NCI-H2107 treated with DMSO at 0.1 percent for 48 hours (cell line): Measurements from ENCODE around the gene TFG.

ENCODE experiments used
- DNase-seq: peaks from one replicate; lab custom pipeline; 2025; ENCODE audit not compliant: unreplicated experiment; lab: John Stamatoyannopoulos, UW

TFG gene

DNA sequence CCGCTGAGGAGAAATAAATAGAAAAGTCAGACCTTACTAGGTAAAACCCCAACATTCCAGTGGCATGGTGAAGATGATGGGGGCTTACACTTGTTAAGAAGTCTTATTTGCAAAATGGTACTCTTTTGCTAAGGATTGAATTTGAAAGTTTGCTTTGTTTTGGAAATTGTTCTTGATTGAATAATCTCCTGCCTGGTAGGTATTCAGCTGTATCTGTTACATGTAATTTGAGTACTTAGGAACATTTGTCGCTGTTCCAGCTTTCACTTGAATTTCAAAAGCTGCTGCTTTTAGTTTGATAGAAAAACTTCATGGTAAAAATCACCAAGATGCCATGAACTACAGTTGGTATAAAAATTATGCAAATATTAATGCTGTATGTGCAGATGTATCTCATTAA lies 44.6 kb downstream of the TFG start:
- DNase-seq: peak; percentile 45

- DNase-seq: no peak
Measured at GRCh38 chr3:100754563-100755334, 45.5 kb downstream of the TFG start.

GRCh38 chr3:100756441-100756840 lies 47.1 kb downstream of the TFG start:
- DNase-seq: no peak

DNA sequence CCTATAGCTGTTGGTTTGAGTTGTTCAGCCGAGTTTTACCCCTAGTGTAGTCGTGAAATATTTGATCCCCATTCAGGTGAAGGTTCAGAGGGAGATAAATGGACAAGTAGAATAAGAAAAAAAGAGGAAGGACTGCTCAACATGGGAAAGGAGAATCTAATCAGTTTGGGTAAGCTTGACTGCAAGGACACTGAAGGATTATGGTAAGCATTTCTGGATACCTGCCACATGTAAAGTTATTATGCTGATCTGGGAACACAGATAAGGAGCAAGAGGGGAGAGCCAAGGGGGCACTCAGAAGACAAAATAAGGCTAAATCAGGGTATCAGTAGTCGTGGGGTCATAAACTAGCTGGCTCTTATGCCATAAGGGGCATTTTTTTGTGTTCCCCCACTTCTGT lies 49.9 kb downstream of the TFG start:
- DNase-seq: no peak

DNA sequence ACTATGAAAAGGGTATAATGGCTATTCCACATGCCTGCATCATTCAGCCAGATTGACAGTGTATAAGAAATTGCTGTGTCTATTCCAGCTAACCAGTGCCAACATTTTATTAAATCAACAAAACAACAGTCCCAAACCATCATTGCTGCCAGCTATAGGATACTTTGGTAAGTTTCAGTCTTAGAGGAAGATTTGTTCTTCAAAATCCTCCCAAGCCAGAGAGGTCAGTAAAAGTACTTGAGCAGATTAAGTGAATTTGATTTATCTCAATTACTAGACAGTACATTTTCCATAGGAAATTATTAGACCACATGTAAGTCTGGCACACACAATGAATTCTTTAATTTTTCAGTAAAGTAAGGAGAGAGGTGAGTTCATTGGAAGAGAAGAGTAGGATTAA lies 50.7 kb downstream of the TFG start:
- no peak for DNase-seq

DNA sequence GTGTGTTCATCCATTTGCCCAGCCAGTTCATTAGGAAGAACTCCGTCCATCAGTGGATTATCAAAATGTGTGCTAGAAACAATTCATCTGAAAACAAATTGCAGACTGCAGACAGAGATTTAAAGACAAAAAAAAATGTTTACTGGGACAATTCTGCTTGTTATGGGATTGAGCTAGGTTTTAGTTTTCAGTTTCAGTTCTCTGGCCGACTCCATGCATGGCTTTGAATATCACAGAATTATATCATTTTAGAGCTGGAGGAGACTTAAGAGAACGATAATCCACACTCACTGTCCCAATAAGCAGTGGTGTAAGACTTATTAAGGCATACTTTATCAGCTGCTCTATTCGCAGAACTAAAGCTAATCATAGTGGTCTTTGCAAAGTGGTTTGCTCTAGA lies 51.1 kb downstream of the TFG start:
- DNase-seq: no peak

- DNase-seq: peak; percentile 27
Measured at GRCh38 chr3:100761211-100761942, 52.1 kb downstream of the TFG start.

DNA sequence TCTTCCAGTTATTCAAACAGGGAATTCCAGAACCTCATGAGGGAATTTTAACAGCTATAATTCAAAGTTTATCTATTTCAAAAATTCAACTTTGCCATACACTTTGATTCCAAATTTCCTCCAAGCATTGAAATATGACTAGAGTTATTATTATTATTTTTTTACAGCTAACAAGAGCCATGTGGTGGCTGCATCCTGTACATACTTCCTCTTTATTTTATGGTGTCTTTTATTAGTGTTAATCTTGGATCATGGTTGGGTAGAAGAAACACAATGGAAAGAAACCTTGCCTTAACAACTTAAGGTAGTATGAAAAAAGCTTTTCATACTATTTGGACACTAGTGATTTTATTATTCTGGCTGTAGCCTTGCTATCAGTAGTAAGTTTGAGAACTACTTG lies 52.7 kb downstream of the TFG start:
- DNase-seq: no peak

GRCh38 chr3:100765437-100765975 lies 56.2 kb downstream of the TFG start:
- DNase-seq: no peak

GRCh38 chr3:100766069-100766468 lies 56.8 kb downstream of the TFG start:
- no peak for DNase-seq

DNA sequence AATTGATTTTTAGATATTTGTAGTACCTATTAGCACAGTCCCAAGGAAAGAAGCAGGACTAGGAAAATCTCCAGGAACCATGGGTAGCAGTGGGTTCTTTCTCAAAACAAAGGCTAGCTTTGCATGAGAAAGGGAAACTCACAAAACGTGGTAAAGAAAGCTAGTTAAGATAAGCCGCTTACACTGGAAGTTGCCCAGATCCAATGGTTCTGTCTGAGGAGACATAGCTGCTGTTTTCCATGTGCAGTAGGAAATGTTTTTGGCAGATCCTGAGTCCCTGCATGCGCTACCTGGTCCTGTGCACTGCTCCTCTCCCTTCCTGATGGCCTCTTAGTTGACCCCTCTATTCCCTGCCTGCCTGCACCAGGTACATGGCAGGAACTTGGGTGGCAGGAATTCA lies 60.4 kb downstream of the TFG start:
- no peak for DNase-seq

DNA sequence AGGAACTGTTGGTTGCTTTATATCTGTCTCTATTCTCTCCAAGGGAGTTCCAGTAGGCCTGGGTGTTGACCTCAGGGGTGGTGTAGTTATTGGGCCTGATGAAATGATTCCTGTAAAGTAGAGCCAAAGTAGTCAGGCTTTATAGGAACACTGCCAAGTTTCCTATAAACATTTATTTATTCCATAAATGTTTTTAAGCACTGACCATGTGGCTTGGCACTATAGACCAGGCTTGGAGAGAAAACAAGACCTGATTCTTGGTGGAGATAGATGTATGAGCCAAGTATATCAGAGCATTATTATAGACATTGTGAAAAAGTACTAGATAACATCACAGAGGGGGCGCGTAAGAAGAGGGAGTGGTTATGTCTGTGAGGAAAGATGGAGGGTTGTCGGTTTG lies 65.9 kb downstream of the TFG start:
- no peak for DNase-seq

GRCh38 chr3:100775669-100776068 lies 66.4 kb downstream of the TFG start:
- no peak for DNase-seq

DNA sequence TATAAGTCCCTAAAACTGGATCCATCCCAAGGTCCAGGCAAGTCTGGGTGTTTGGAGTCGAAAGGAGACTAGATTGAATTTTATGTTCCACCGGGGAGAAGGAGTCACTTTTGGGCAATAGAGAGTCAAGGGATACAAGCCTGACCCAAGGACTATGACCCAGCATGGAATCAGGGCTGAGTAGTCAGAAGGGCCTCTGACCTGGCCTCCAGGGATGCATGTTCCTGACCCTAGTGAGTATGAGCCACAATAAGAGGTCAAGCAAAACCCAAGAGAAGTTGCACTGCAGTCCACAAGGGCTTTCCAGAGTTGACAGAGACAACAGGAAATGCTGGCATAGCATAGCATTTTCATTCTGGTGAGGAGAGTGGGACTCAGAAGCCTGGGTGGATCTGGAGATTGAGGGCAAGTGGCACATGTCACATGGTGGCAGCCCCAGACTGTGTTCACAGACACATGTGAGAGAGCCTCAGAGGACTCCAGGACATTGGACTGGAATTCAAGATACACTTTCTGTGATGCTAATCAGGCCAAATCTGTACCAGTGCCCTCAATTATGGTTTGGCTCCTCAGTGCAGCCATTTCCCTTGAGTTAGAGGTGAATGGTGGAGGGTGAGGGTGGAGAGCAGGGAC lies 66.9 kb downstream of the TFG start:
- DNase-seq: no peak

DNA sequence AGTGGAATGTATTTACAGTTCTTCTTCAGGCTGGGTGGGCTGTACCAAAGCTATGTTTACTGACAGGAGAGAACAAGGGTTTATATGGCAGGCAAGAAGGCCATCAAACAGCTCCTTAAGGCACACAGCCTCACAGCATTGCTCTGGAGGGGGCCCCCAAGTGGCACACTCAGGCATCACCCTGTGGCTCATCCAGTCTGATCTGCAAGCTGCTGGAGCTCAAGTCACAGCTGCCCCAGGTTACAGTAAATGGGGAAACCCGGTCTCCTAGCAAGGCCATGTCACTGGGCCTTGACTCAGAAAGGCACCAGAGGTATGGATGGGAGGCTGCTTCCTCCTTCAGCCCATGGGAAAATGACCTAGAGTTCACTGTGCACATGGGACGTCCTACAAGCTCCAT lies 67.5 kb downstream of the TFG start:
- no peak for DNase-seq

DNA sequence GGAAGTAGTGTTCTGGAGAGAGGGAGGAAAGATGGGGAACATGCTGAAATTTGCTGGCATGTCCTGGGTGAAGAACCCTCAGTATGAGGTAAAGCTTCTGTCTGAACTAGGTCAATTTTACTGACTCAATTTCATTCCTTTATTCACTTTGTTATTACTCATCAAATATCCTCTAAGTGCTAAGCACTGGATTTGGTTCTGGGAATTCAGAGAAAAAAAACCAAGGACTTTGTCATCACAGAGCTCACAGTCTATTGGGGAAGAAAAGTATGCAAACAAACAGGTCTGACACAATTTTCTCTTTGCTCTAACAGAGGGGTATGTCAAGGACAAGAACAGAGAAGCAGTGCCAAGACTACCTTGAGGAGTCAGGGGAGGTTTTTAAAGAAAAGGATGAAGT lies 68.0 kb downstream of the TFG start:
- no peak for DNase-seq

DNA sequence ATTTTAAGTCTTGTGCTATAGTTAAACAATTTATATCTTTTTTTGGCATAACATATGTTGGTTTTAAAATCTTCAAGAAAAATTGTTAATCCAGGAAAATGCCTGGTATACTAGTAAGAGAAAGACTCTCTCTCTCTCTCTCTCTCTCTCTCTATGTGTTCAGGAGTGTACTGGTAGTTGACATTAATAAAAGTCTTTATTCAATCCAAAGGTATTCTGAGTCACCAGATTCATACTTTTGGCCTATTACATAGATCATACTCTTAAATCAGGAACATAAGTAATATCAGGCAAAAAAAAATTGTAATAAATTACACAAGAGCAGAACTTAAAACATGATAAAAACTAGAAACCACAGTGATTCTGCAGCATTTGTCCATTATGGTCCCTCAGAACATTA lies 70.2 kb downstream of the TFG start:
- DNase-seq: no peak

- no peak for DNase-seq
Measured at GRCh38 chr3:100780071-100780622, 70.9 kb downstream of the TFG start.

- DNase-seq: no peak
Measured at GRCh38 chr3:100781301-100781700, 72.0 kb downstream of the TFG start.

DNA sequence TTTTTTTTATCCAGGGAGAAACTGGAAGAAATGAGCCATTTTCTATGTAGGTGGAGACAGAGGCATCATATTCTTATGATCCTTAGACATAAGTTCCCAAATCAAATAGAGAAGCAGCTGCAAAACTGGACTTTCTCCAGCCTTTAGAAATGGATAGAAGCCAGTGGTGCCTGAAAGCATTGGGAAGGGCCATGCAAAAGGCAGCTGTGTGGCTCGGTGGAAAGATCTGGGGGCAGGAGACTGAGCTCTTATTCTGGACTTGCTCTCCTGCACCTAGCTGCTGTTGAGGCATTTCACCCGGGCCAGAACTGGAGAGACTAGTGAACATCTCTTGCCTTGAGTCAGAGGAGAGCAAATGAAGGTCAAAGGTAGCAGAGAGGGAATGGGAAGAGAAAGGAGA lies 73.1 kb downstream of the TFG start:
- DNase-seq: no peak

DNA sequence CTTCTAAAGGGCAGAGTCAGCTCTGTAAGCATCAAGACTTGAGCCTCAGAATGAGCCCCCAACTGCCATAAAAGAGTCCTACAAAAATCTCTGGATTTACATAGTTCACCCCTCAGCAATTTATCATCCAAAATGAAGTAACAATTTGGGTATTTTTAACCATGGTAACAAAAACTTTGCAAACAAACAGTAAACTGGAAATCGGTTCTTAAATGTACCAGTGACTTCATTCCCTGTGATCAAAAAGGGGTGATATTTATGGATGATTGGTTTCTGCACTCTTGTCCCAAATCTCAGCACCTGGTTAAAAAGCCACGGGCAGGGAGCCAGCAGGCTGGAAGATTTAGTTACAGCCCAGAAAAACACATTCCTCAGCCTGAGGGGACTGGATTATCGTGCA lies 73.6 kb downstream of the TFG start:
- DNase-seq: no peak

DNA sequence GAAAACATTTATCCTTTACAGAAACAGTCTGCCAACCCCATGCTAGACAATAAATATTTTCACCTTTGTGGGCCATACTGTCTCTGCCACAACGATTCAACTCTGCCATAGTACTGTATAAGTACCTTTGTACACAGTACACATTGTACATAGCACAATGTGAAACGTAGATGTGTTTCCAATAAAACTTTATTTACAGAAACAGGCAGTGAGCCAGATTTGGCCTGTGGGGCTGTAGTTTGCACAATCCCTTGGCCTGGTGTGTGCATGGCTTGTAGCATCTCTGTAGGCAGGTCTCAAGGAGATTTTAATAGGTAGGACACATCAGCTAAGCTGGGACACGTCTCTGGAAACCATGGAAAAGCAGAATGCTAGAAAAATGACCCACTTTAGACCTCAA lies 74.3 kb downstream of the TFG start:
- no peak for DNase-seq
